ENCODE results near the gene UFSP1. TPM values are rescaled to one million over a fixed set of nuclear protein-coding genes. Genes with fewer than 3 reads are reported as not detected.

Gene UFSP1
- total RNA-seq, 1 donor from 2014 or later = 0.58 TPM

Other genes starting within 250 kb of the UFSP1 start
- 1.1 and 5.9 TPM in 2 replicates for gene TFR2, start 248.2 kb downstream of the UFSP1 start, total RNA-seq
- gene ACTL6B, start 233.3 kb downstream of the UFSP1 start, total RNA-seq = not detected in 2 replicates
- gene GNB2, start 216.0 kb downstream of the UFSP1 start, total RNA-seq = 245 and 295 TPM in 2 replicates
- 8.5 and 14.1 TPM in 2 replicates for gene GIGYF1, start 195.5 kb downstream of the UFSP1 start, total RNA-seq
- 42.7 and 79.3 TPM in 2 replicates for gene POP7, start 183.6 kb downstream of the UFSP1 start, total RNA-seq
- not detected in 2 replicates for gene EPO, start 169.2 kb downstream of the UFSP1 start, total RNA-seq
- gene ZAN, start 156.1 kb downstream of the UFSP1 start, total RNA-seq = not detected in 2 replicates
- 70.3 and 99.1 TPM in 2 replicates for gene EPHB4, start 62.2 kb downstream of the UFSP1 start, total RNA-seq
- gene SLC12A9, start 37.0 kb downstream of the UFSP1 start, total RNA-seq = 11.4 and 18.4 TPM in 2 replicates
- 112 and 117 TPM in 2 replicates for gene TRIP6, start 22.3 kb downstream of the UFSP1 start, total RNA-seq
- gene SRRT, start 14.6 kb downstream of the UFSP1 start, total RNA-seq = 83.3 and 154 TPM in 2 replicates
- 0.51 and 3.3 TPM in 2 replicates for gene ACHE, start 6.2 kb upstream of the UFSP1 start, total RNA-seq
- not detected in 2 replicates for gene MUC3A, start 59.8 kb upstream of the UFSP1 start, total RNA-seq
- gene MUC12, start 79.8 kb upstream of the UFSP1 start, total RNA-seq = 1.7 TPM in 1 of 2 replicates, not detected in the other
- gene MUC17, start 130.4 kb upstream of the UFSP1 start, total RNA-seq = not detected in 2 replicates
- 9.2 and 9.4 TPM in 2 replicates for gene TRIM56, start 195.8 kb upstream of the UFSP1 start, total RNA-seq
- gene SERPINE1, start 237.4 kb upstream of the UFSP1 start, total RNA-seq = 160 and 249 TPM in 2 replicates

Measured in epithelial cell of proximal tubule (primary cell).